WERI-Rb-1 (cell line): ENCODE data around the gene GABRG3.

ENCODE experiments used
- DNase-seq: peaks from one replicate; pipeline ENCODE4 v3.0.0-alpha.2; 2020
- H3K27ac ChIP-seq: fragments of 250-450 bp; sonication (Bioruptor Pico); 2 replicates; pipeline ENCODE4 v1.5.1; 2020; ENCODE audit warnings: mild to moderate bottlenecking, moderate library complexity
- H3K27me3 ChIP-seq: fragments of 250-450 bp; sonication (Bioruptor Pico); 2 replicates; pipeline ENCODE4 v1.5.1; 2021; ENCODE audit warnings: mild to moderate bottlenecking, low read depth, moderate library complexity; ENCODE audit not compliant: insufficient read depth, severe bottlenecking
- H3K36me3 ChIP-seq: fragments of 250-450 bp; sonication (Bioruptor Pico); 2 replicates; pipeline ENCODE4 v1.5.1; 2020; ENCODE audit warnings: mild to moderate bottlenecking, moderate library complexity
- H3K4me3 ChIP-seq: 2 replicates; pipeline ENCODE4 v1.5.1; 2011; ENCODE audit warnings: low read depth, mild to moderate bottlenecking, control low read depth, low read length
- H3K9me3 ChIP-seq: fragments of 250-450 bp; sonication (Bioruptor Pico); 2 replicates; pipeline ENCODE4 v1.5.1; 2021; ENCODE audit warnings: mild to moderate bottlenecking, moderate library complexity; ENCODE audit not compliant: severe bottlenecking
- CTCF ChIP-seq: IDR thresholded peaks from 2 replicates; pipeline ENCODE4 v1.5.1; 2011; ENCODE audit warnings: low read depth, mild to moderate bottlenecking, control low read depth, inconsistent platforms, low read length

The GABRG3 gene

GRCh38 chr15:27448986-27449385 is 478.0 kb downstream of the GABRG3 start:
- Histone ChIP-seq H3K27ac (no peak overlapping the region), H3K36me3 (no peaks in the 10 kb centered on the region), H3K27me3 (no peaks in the 10 kb centered on the region), H3K9me3 (no peaks in the 10 kb centered on the region), H3K4me3 (no peak overlapping the region)
- DNase-seq = no peak
- TF ChIP-seq CTCF = no peak

GRCh38 chr15:27449941-27450340 is 479.0 kb downstream of the GABRG3 start:
- no peaks in the 10 kb centered on the region for H3K27me3 ChIP-seq
- H3K9me3 ChIP-seq = no peaks in the 10 kb centered on the region
- no peak for TF ChIP-seq CTCF
- no peak overlapping the region for H3K27ac ChIP-seq
- H3K36me3 ChIP-seq = no peaks in the 10 kb centered on the region
- no peak overlapping the region for H3K4me3 ChIP-seq
- DNase-seq = no peak

- Histone ChIP-seq H3K36me3 (no peaks in the 10 kb centered on the region), H3K27ac (no peak overlapping the region), H3K9me3 (no peaks in the 10 kb centered on the region), H3K27me3 (no peaks in the 10 kb centered on the region), H3K4me3 (no peak overlapping the region)
- no peak for TF ChIP-seq CTCF
- DNase-seq = no peak
Measured at GRCh38 chr15:27454281-27455075, 483.5 kb downstream of the GABRG3 start.

- Histone ChIP-seq H3K9me3 (no peaks in the 10 kb centered on the region), H3K27me3 (no peaks in the 10 kb centered on the region), H3K4me3 (no peak overlapping the region), H3K27ac (no peak overlapping the region), H3K36me3 (no peaks in the 10 kb centered on the region)
- no peak for DNase-seq
- no peak for TF ChIP-seq CTCF
Measured at GRCh38 chr15:27456807-27457206, 485.8 kb downstream of the GABRG3 start.

- no peaks in the 10 kb centered on the region for H3K9me3 ChIP-seq
- no peak for TF ChIP-seq CTCF
- H3K4me3 ChIP-seq = no peak overlapping the region
- H3K27me3 ChIP-seq = no peaks in the 10 kb centered on the region
- DNase-seq = no peak
- no peaks in the 10 kb centered on the region for H3K36me3 ChIP-seq
- no peak overlapping the region for H3K27ac ChIP-seq
Measured at GRCh38 chr15:27457766-27458165, 486.8 kb downstream of the GABRG3 start.
